Body of pancreas (tissue), 4 donors: ENCODE results near the gene HOOK2.

Experiments used
- POLR2A ChIP-seq, 3 donors: fragments of 450-650 bp; IDR thresholded peaks; one replicate each; pipeline ENCODE4 v1.6.1; 2016; ENCODE audit warnings: antibody characterized with exemption in 3 of 3, mild to moderate bottlenecking in 2 of 3
- TF ChIP-seq, protein P1 (sequence below), 7 experiments: fragments of 450-650 bp in 4 of 7; fragments of 200-600 bp in 3 of 7; sonication (generic) in 3 of 7; IDR thresholded peaks; one replicate each; pipeline ENCODE4 v1.5.1; 2016 to 2019; ENCODE audit warnings: antibody characterized with exemption in 7 of 7

- TF ChIP-seq, protein P1, sequence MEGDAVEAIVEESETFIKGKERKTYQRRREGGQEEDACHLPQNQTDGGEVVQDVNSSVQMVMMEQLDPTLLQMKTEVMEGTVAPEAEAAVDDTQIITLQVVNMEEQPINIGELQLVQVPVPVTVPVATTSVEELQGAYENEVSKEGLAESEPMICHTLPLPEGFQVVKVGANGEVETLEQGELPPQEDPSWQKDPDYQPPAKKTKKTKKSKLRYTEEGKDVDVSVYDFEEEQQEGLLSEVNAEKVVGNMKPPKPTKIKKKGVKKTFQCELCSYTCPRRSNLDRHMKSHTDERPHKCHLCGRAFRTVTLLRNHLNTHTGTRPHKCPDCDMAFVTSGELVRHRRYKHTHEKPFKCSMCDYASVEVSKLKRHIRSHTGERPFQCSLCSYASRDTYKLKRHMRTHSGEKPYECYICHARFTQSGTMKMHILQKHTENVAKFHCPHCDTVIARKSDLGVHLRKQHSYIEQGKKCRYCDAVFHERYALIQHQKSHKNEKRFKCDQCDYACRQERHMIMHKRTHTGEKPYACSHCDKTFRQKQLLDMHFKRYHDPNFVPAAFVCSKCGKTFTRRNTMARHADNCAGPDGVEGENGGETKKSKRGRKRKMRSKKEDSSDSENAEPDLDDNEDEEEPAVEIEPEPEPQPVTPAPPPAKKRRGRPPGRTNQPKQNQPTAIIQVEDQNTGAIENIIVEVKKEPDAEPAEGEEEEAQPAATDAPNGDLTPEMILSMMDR (IDR thresholded peaks at IDR 0.05): no peak
- no peak for TF ChIP-seq POLR2A (IDR thresholded peaks at IDR 0.05)
Observed at GRCh38 chr19:12727745-12728433, 47.5 kb downstream of the HOOK2 start.
